HepG2 (cell line): ENCODE measurements around the gene RAB22A. TPM values are rescaled to one million over a fixed set of nuclear protein-coding genes. Genes with fewer than 3 reads are reported as not detected.

Experiments used
- ATAC-seq: fragments of 200-7000 bp; cut with Tn5 transposase; 3 replicates; pipeline ENCODE4 v1.9.1; 2020; ENCODE audit warnings: mild to moderate bottlenecking, moderate library complexity
- BruUV-seq: library from RNA; stranded (reverse); fragments of 400-500 nt; replicated peaks from 2 replicates; lab custom pipeline; 2021; lab: Mats Ljungman, UMichigan
- CTCF ChIA-PET: fragments of 300-600 bp; formaldehyde crosslinking; extraction: SDS; loops from one replicate; lab custom pipeline; 2021; ENCODE audit warnings: low total read pairs, inconsistent platforms, low intra/inter-chr PET ratio; lab: Yijun Ruan, JAX
- POLR2A ChIA-PET: fragments of 350-600 bp; sonication (Branson Sonifier 250); formaldehyde crosslinking; loops from one replicate; lab custom pipeline; 2020; ENCODE audit warnings: antibody characterized with exemption, inconsistent platforms; lab: Yijun Ruan, JAX
- DNase-seq: peaks from one replicate; pipeline ENCODE4 v3.0.0-alpha.2; 2015; ENCODE audit warnings: low spot score
- FAIRE-seq: peaks from 3 replicates; lab custom pipeline; 2011; peaks lifted over from hg19 to GRCh38; lab: Jason Lieb, UNC
- H2AFZ ChIP-seq: one replicate; pipeline ENCODE4 v1.6.1; 2011; ENCODE audit warnings: low read length, inconsistent platforms
- H3K27ac ChIP-seq: fragments of 300-600 bp; 3 replicates; pipeline ENCODE4 v1.8.0; 2011; ENCODE audit warnings: mixed run types, mild to moderate bottlenecking, mixed read lengths, low read length, inconsistent platforms; ENCODE audit not compliant: insufficient read depth; ENCODE audit errors: extremely low read length
- H3K27me3 ChIP-seq, 2 experiments: fragments of 200-600 bp in 1 of 2; 2 replicates in 1 of 2; 3 replicates in 1 of 2; pipeline versions ENCODE4 v1.6.0 to v1.8.0; 2011; ENCODE audit warnings: low read length in 2 of 2, mild to moderate bottlenecking in 2 of 2, moderate library complexity in 2 of 2, inconsistent platforms in 1 of 2; ENCODE audit not compliant: insufficient read depth in 2 of 2, control insufficient read depth in 1 of 2
- H3K36me3 ChIP-seq, 2 experiments: fragments of 200-600 bp in 1 of 2; replicated peaks in 1 of 2; 2 replicates in 1 of 2; 3 replicates in 1 of 2; pipeline versions ENCODE4 v1.5.1 to v1.8.0; 2011; ENCODE audit warnings: low read length in 2 of 2, inconsistent platforms in 1 of 2; ENCODE audit not compliant: insufficient read depth in 2 of 2, control insufficient read depth in 1 of 2
- H3K4me1 ChIP-seq: 2 replicates; pipeline ENCODE4 v1.5.1; 2012; ENCODE audit warnings: low read length, inconsistent platforms; ENCODE audit not compliant: insufficient read depth
- H3K4me2 ChIP-seq: 2 replicates; pipeline ENCODE4 v1.6.0; 2011; ENCODE audit warnings: low read depth, low read length, inconsistent platforms
- H3K4me3 ChIP-seq, 3 experiments: fragments of 200-600 bp in 1 of 3; sonication (generic), shearing (Covaris generic) in 1 of 3; replicated peaks in 1 of 3; 2 replicates each; pipeline ENCODE4 v1.5.1; 2011 to 2016; ENCODE audit warnings: low read length in 3 of 3, inconsistent platforms in 2 of 3, low read depth in 2 of 3, mild to moderate bottlenecking in 2 of 3, control low read depth in 1 of 3, mixed read lengths in 1 of 3; ENCODE audit not compliant: insufficient read depth in 1 of 3
- H3K79me2 ChIP-seq: one replicate; pipeline ENCODE4 v1.6.1; 2011; ENCODE audit warnings: low read length, inconsistent platforms; ENCODE audit not compliant: insufficient read depth
- H3K9ac ChIP-seq: 2 replicates; pipeline ENCODE4 v1.6.0; 2011; ENCODE audit warnings: mild to moderate bottlenecking, low read depth, low read length, inconsistent platforms; ENCODE audit not compliant: insufficient read depth
- H3K9me3 ChIP-seq: 2 replicates; pipeline ENCODE4 v1.5.1; 2012; ENCODE audit warnings: mild to moderate bottlenecking, low read length
- H4K20me1 ChIP-seq: 2 replicates; pipeline ENCODE4 v1.6.0; 2011; ENCODE audit warnings: inconsistent platforms, mild to moderate bottlenecking, low read length, moderate library complexity; ENCODE audit not compliant: insufficient read depth
- CREM ChIP-seq, 2 experiments: sonication (generic) in 1 of 2; formaldehyde crosslinking in 1 of 2; IDR thresholded peaks; 2 replicates each; pipeline versions ENCODE4 v1.4.0 to v1.6.1; 2016 to 2020; ENCODE audit warnings: antibody characterized with exemption in 1 of 2, mild to moderate bottlenecking in 1 of 2, missing genetic modification reagents in 1 of 2
- DNMT1 ChIP-seq: sonication (generic); formaldehyde crosslinking; IDR thresholded peaks from 2 replicates; pipeline ENCODE4 v1.5.1; 2020; ENCODE audit warnings: mild to moderate bottlenecking, missing genetic modification reagents
- HOXA7 ChIP-seq: sonication (generic); formaldehyde crosslinking; IDR thresholded peaks from 2 replicates; pipeline ENCODE4 v1.8.1; 2022; ENCODE audit warnings: mild to moderate bottlenecking, missing genetic modification reagents, moderate library complexity
- MXD4 ChIP-seq: IDR thresholded peaks from 2 replicates; pipeline ENCODE4 v1.6.1; 2016; ENCODE audit warnings: mild to moderate bottlenecking, missing biosample characterization, missing genetic modification reagents
- RORA ChIP-seq: sonication (generic); formaldehyde crosslinking; IDR thresholded peaks from 2 replicates; pipeline ENCODE4 v1.5.0; 2020; ENCODE audit warnings: mild to moderate bottlenecking, missing genetic modification reagents, moderate library complexity
- SYNCRIP ChIP-seq: fragments of 200-400 bp; formaldehyde crosslinking; IDR thresholded peaks from 2 replicates; pipeline ENCODE4 v1.6.1; 2018; ENCODE audit warnings: mild to moderate bottlenecking, low read depth, low read length; ENCODE audit not compliant: insufficient read depth
- TERF1 ChIP-seq: sonication (generic); formaldehyde crosslinking; IDR thresholded peaks from 2 replicates; pipeline ENCODE4 v1.8.0; 2022; ENCODE audit warnings: mild to moderate bottlenecking, missing genetic modification reagents, moderate library complexity
- ZNF552 ChIP-seq: sonication (generic); formaldehyde crosslinking; IDR thresholded peaks from 2 replicates; pipeline ENCODE4 v1.9.0; 2022; ENCODE audit warnings: missing genetic modification reagents, mild to moderate bottlenecking, borderline replicate concordance
- ZNF562 ChIP-seq: sonication (generic); formaldehyde crosslinking; IDR thresholded peaks from 2 replicates; pipeline ENCODE4 v1.8.0; 2022; ENCODE audit warnings: missing genetic modification reagents, borderline replicate concordance
- ZUFSP ChIP-seq: sonication (generic); formaldehyde crosslinking; IDR thresholded peaks from 2 replicates; pipeline ENCODE4 v1.9.0; 2021; ENCODE audit warnings: missing genetic modification reagents, mild to moderate bottlenecking, borderline replicate concordance
- WGBS: methylation state at CpG from one replicate; pipeline ENCODE4 v1.1.6; 2017; ENCODE audit warnings: low lambda C conversion rate; 5-methylcytosine and 5-hydroxymethylcytosine counted together
- in situ Hi-C: cut with HindIII; loops from 2 replicates; pipeline ENCODE4 v1.10.0; 2017; ENCODE audit warnings: low pct_unique_long_range_greater_than_20kb; ENCODE audit not compliant: extremely low pct_ligation_motif_present
- intact Hi-C: fragments of 100-400 bp; cut with micrococcal nuclease; formaldehyde crosslinking; loops from one replicate; pipeline ENCODE4 v1.10.0; 2022; ENCODE audit not compliant: unreplicated experiment
- polyA plus RNA-seq, 8 experiments: library from polyadenylated mRNA; depleted of rRNA in 3 of 8; stranded (reverse) in 7 of 8; unstranded in 1 of 8; fragments of >200 nt; fragmentation: Illumina TruSeq in 4 of 8; extraction: Trizol in 4 of 8; gene quantifications; 2 replicates each; pipeline versions ENCODE4 v1.2.1 to v1.2.3, GENCODE V29; 2011 to 2016; ENCODE audit warnings: low read depth in 4 of 8, missing spikeins in 1 of 8, mixed read lengths in 1 of 8; ENCODE audit not compliant: insufficient read depth in 1 of 8
- total RNA-seq, 5 experiments: library from RNA; depleted of rRNA; stranded (reverse); fragments of >200 nt; fragmentation: Illumina TruSeq; extraction: Trizol; gene quantifications; 2 replicates each; pipeline ENCODE4 v1.2.3, GENCODE V29; 2016; ENCODE audit warnings: low read depth in 1 of 5

The RAB22A gene
- total and polyA plus RNA-seq, 2 of the 13 experiments (the other 11 are each of a cell fraction or from before 2014, with no cell fraction given), result 10.7 to 11.2 TPM

GRCh38 chr20:58328836-58329235 is 19.3 kb downstream of the RAB22A start:
- no peak overlapping the region for H3K27ac ChIP-seq
- intact Hi-C loops (no loop called here), in situ Hi-C loops (no loop called here)
- H3K36me3 ChIP-seq, result peaks cover 2 to 11% of the 10 kb centered on the region in 2 experiments; a peak in 1 of 5 replicates
- no peak for ATAC-seq
- DNase-seq, result no peak
- no peaks in the 10 kb centered on the region for H3K27me3 ChIP-seq
- FAIRE-seq, result no peak
- H3K4me1 ChIP-seq, result peaks cover 12% of the 10 kb centered on the region
- H3K79me2 ChIP-seq, result peaks cover 29% of the 10 kb centered on the region
- TF ChIP-seq ZUFSP, result no peak
- WGBS, result 94% methylated on average over 7 of the region's 7 CpGs
- CTCF ChIA-PET, result no interaction called here
- no peak overlapping the region for H3K9ac ChIP-seq
- no peak overlapping the region for H3K4me3 ChIP-seq
- POLR2A ChIA-PET, result no interaction called here
- no peak overlapping the region for H2AFZ ChIP-seq
- H4K20me1 ChIP-seq, result no peaks in the 10 kb centered on the region
- H3K4me2 ChIP-seq, result no peak overlapping the region
- H3K9me3 ChIP-seq, result no peaks in the 10 kb centered on the region
- no TSS peak for BruUV-seq

- DNase-seq (no peak), ATAC-seq (no peak), FAIRE-seq (no peak)
- no TSS peak for BruUV-seq
- intact Hi-C loops (no loop called here), in situ Hi-C loops (no loop called here)
- Histone ChIP-seq H3K36me3 (peaks cover 2 to 11% of the 10 kb centered on the region in 2 experiments; a peak in 1 of 5 replicates), H3K27ac (no peak overlapping the region), H3K9me3 (no peaks in the 10 kb centered on the region), H3K79me2 (peaks cover 25% of the 10 kb centered on the region), H3K4me2 (no peak overlapping the region), H3K4me1 (peaks cover 12% of the 10 kb centered on the region), H3K27me3 (no peaks in the 10 kb centered on the region), H3K4me3 (no peak overlapping the region), H3K9ac (no peak overlapping the region), H4K20me1 (no peaks in the 10 kb centered on the region), H2AFZ (no peak overlapping the region)
- POLR2A ChIA-PET, result no interaction called here
- CTCF ChIA-PET, result no interaction called here
- TF ChIP-seq MXD4 (CRISPR knock-in tag), result no peak
- no peak for TF ChIP-seq ZNF562 (CRISPR knock-in tag)
- no peak for TF ChIP-seq ZNF552 (CRISPR knock-in tag)
- no peak for TF ChIP-seq HOXA7 (CRISPR knock-in tag)
- TF ChIP-seq TERF1, result no peak
- TF ChIP-seq SYNCRIP, result no peak
- no peak for TF ChIP-seq DNMT1
- TF ChIP-seq RORA (CRISPR knock-in tag), result no peak
- TF ChIP-seq CREM (IDR thresholded peaks at IDR 0.05), result no peak
- TF ChIP-seq CREM (CRISPR knock-in tag; IDR thresholded peaks at IDR 0.05), result no peak
Observed at GRCh38 chr20:58329711-58330110, 20.2 kb downstream of the RAB22A start.
